IMR-90 (cell line): ENCODE results near the gene PLAA.

ENCODE experiments used
- CEBPB ChIP-seq: IDR thresholded peaks from 2 replicates; pipeline ENCODE4 v1.6.1; 2012; ENCODE audit warnings: low read depth, low read length, improper control_type of control experiment
- CTCF ChIP-seq: conservative IDR thresholded peaks from 2 replicates; pipeline ENCODE4 v1.5.1; 2012; ENCODE audit warnings: mild to moderate bottlenecking, low read depth, low read length, improper control_type of control experiment
- MAFK ChIP-seq: IDR thresholded peaks from 2 replicates; pipeline ENCODE4 v1.6.1; 2012; ENCODE audit warnings: low read depth, low read length, improper control_type of control experiment
- MAZ ChIP-seq: IDR thresholded peaks from 2 replicates; pipeline ENCODE4 v1.6.1; 2012; ENCODE audit warnings: low read depth, mild to moderate bottlenecking, low read length, improper control_type of control experiment, moderate library complexity, borderline replicate concordance
- POLR2A ChIP-seq: IDR thresholded peaks from 2 replicates; pipeline ENCODE4 v1.6.1; 2012; ENCODE audit warnings: mild to moderate bottlenecking, low read depth, low read length
- RAD21 ChIP-seq: IDR thresholded peaks from 2 replicates; pipeline ENCODE4 v1.6.1; 2012; ENCODE audit warnings: low read length, improper control_type of control experiment
- RCOR1 ChIP-seq: IDR thresholded peaks from 2 replicates; pipeline ENCODE4 v1.6.1; 2012; ENCODE audit warnings: mild to moderate bottlenecking, low read length, improper control_type of control experiment; ENCODE audit not compliant: insufficient replicate concordance
- RFX5 ChIP-seq: IDR thresholded peaks from 2 replicates; pipeline ENCODE4 v1.8.0; 2012; ENCODE audit warnings: low read depth, mild to moderate bottlenecking, low read length, moderate library complexity
- SMC3 ChIP-seq: fragments of 150-350 bp; IDR thresholded peaks from 2 replicates; pipeline ENCODE4 v1.6.1; 2016; ENCODE audit warnings: low read depth, mild to moderate bottlenecking, antibody characterized with exemption, low read length, moderate library complexity
- USF2 ChIP-seq: fragments of 150-350 bp; IDR thresholded peaks from 2 replicates; pipeline ENCODE4 v1.6.1; 2017; ENCODE audit warnings: mild to moderate bottlenecking, antibody characterized with exemption, low read length, low read depth

GRCh38 chr9:26928902-26929495 is 18.0 kb downstream of the PLAA start:
- TF ChIP-seq CTCF, result no peak
- TF ChIP-seq POLR2A, result no peak
- no peak for TF ChIP-seq RFX5
- no peak for TF ChIP-seq MAFK
- no peak for TF ChIP-seq CEBPB
- TF ChIP-seq USF2, result no peak
- TF ChIP-seq MAZ, result no peak
- TF ChIP-seq RCOR1, result no peak
- no peak for TF ChIP-seq SMC3
- no peak for TF ChIP-seq RAD21
